Measurements from ENCODE around the gene OR2T1.

The OR2T1 gene

GRCh38 chr1:248402748-248403147 lies at the start of gene OR2T1:
OR2T1 (plus strand) TSS chr1:248403048; CDS start chr1:248406148, 3,100 bp downstream.
- no peak within 1 kb of the TSS for H3K4me3 ChIP-seq (ENCODE audit: low read depth, low read length)
- no peaks in the 10 kb centered on the region for H3K9me3 ChIP-seq (ENCODE audit: control insufficient read depth, low read length)
- no peak within 1 kb of the TSS for H2AFZ ChIP-seq
- no peak within 1 kb of the TSS for H3K9ac ChIP-seq
- H3K27me3 ChIP-seq (ENCODE audit: control insufficient read depth, insufficient read depth, low read length): no peaks in the 10 kb centered on the region
- no peak for TF ChIP-seq CTCF (IDR thresholded peaks at IDR 0.05)
- H3K4me2 ChIP-seq (ENCODE audit: low read length): no peak within 1 kb of the TSS
- H3K79me2 ChIP-seq: no peaks in the 10 kb centered on the region
- H3K36me3 ChIP-seq (ENCODE audit: control insufficient read depth, insufficient read depth, low read length): no peaks in the 10 kb centered on the region
- H3K27ac ChIP-seq: no peak within 1 kb of the TSS
- H3K4me1 ChIP-seq: no peaks in the 10 kb centered on the region

- Histone ChIP-seq H3K79me2 (no peaks in the 10 kb centered on the region), H3K27me3 (ENCODE audit: control insufficient read depth, insufficient read depth, low read length) (no peaks in the 10 kb centered on the region), H3K9ac (no peak overlapping the region), H3K9me3 (ENCODE audit: control insufficient read depth, low read length) (no peaks in the 10 kb centered on the region), H3K4me3 (ENCODE audit: low read depth, low read length) (no peak overlapping the region), H3K4me1 (no peaks in the 10 kb centered on the region), H3K27ac (no peak overlapping the region), H3K36me3 (ENCODE audit: control insufficient read depth, insufficient read depth, low read length) (no peaks in the 10 kb centered on the region), H3K4me2 (ENCODE audit: low read length) (no peak overlapping the region), H2AFZ (no peak overlapping the region)
- TF ChIP-seq CTCF (IDR thresholded peaks at IDR 0.05): no peak
Observed at GRCh38 chr1:248359415-248359814, 43.4 kb upstream of the OR2T1 start.

GRCh38 chr1:248361121-248361715 lies 41.6 kb upstream of the OR2T1 start, which contains the start of gene OR2T4:
OR2T4 (plus strand) TSS chr1:248361665; CDS start chr1:248361665, 0 bp downstream.
- Histone ChIP-seq H3K9ac (no peak within 1 kb of the TSS), H3K4me2 (ENCODE audit: low read length) (no peak within 1 kb of the TSS), H3K9me3 (ENCODE audit: control insufficient read depth, low read length) (no peaks in the 10 kb centered on the region), H2AFZ (no peak within 1 kb of the TSS), H3K36me3 (ENCODE audit: control insufficient read depth, insufficient read depth, low read length) (no peaks in the 10 kb centered on the region), H3K27me3 (ENCODE audit: control insufficient read depth, insufficient read depth, low read length) (no peaks in the 10 kb centered on the region), H3K79me2 (no peaks in the 10 kb centered on the region), H3K4me3 (ENCODE audit: low read depth, low read length) (no peak within 1 kb of the TSS), H3K4me1 (no peaks in the 10 kb centered on the region), H3K27ac (no peak within 1 kb of the TSS)
- no peak for TF ChIP-seq CTCF (IDR thresholded peaks at IDR 0.05)

- no peak for TF ChIP-seq CTCF (IDR thresholded peaks at IDR 0.05)
- Histone ChIP-seq H3K79me2 (no peaks in the 10 kb centered on the region), H2AFZ (no peak overlapping the region), H3K9ac (no peak overlapping the region), H3K9me3 (ENCODE audit: control insufficient read depth, low read length) (no peaks in the 10 kb centered on the region), H3K4me1 (no peaks in the 10 kb centered on the region), H3K27ac (no peak overlapping the region), H3K36me3 (ENCODE audit: control insufficient read depth, insufficient read depth, low read length) (no peaks in the 10 kb centered on the region), H3K4me2 (ENCODE audit: low read length) (no peak overlapping the region), H3K27me3 (ENCODE audit: control insufficient read depth, insufficient read depth, low read length) (no peaks in the 10 kb centered on the region), H3K4me3 (ENCODE audit: low read depth, low read length) (no peak overlapping the region)
Observed at GRCh38 chr1:248366609-248367008, 36.2 kb upstream of the OR2T1 start.

- H3K79me2 ChIP-seq: no peaks in the 10 kb centered on the region
- H3K4me2 ChIP-seq (ENCODE audit: low read length): no peak overlapping the region
- no peak overlapping the region for H3K27ac ChIP-seq
- H2AFZ ChIP-seq: no peak overlapping the region
- H3K27me3 ChIP-seq (ENCODE audit: control insufficient read depth, insufficient read depth, low read length): no peaks in the 10 kb centered on the region
- no peaks in the 10 kb centered on the region for H3K4me1 ChIP-seq
- no peak overlapping the region for H3K9ac ChIP-seq
- no peaks in the 10 kb centered on the region for H3K9me3 ChIP-seq (ENCODE audit: control insufficient read depth, low read length)
- TF ChIP-seq CTCF (IDR thresholded peaks at IDR 0.05): no peak
- H3K4me3 ChIP-seq (ENCODE audit: low read depth, low read length): no peak overlapping the region
- no peaks in the 10 kb centered on the region for H3K36me3 ChIP-seq (ENCODE audit: control insufficient read depth, insufficient read depth, low read length)
Observed at GRCh38 chr1:248372394-248372793, 30.5 kb upstream of the OR2T1 start.
